ENCODE data around the gene SERPINB1. TPM values are rescaled to one million over a fixed set of nuclear protein-coding genes. Genes with fewer than 3 reads are reported as not detected.

SERPINB1 gene
- total RNA-seq, 2 donors from 2014 or later, result 135 to 173 TPM

- peak; percentile 66 for TF ChIP-seq CTCF (IDR thresholded peaks at IDR 0.05)
- H3K9ac ChIP-seq (ENCODE audit: low read depth in 2 of 2, low read length in 2 of 2), result no peak overlapping the region
- no peaks in the 10 kb centered on the region for H3K27me3 ChIP-seq
- intact Hi-C loops (cut with DNase I), result loop anchor here (5.0 kb wide), 2 partner anchors 51 to 121 kb away; partner anchors contain the start of gene SERPINB1
- H3K4me3 ChIP-seq, result no peak overlapping the region
- peak; percentile 79 for DNase-seq
- H3K36me3 ChIP-seq, result no peaks in the 10 kb centered on the region
- H3K9me3 ChIP-seq, result no peaks in the 10 kb centered on the region
- peak overlapping the region; percentile 37 for H3K27ac ChIP-seq
- H3K4me1 ChIP-seq, result no peaks in the 10 kb centered on the region
Observed at GRCh38 chr6:2790588-2791449, 50.8 kb downstream of the SERPINB1 start.

- Histone ChIP-seq H3K36me3 (no peaks in the 10 kb centered on the region), H3K27me3 (no peaks in the 10 kb centered on the region), H3K9me3 (no peaks in the 10 kb centered on the region), H3K27ac (no peak overlapping the region), H3K4me3 (no peak overlapping the region), H3K9ac (ENCODE audit: low read depth in 2 of 2, low read length in 2 of 2) (no peak overlapping the region), H3K4me1 (no peaks in the 10 kb centered on the region)
- DNase-seq, result no peak
- intact Hi-C loops (cut with DNase I), result loop anchor here (5.0 kb wide), 1 partner anchor 146 kb away; no protein-coding TSS in a partner anchor
- TF ChIP-seq CTCF (IDR thresholded peaks at IDR 0.05), result no peak
Observed at GRCh38 chr6:2786269-2786668, 55.4 kb downstream of the SERPINB1 start.

- DNase-seq, result no peak
- no peak overlapping the region for H3K4me3 ChIP-seq
- no peaks in the 10 kb centered on the region for H3K27me3 ChIP-seq
- TF ChIP-seq CTCF (IDR thresholded peaks at IDR 0.05), result no peak
- intact Hi-C loops (cut with DNase I), result loop anchor here (5.0 kb wide), 1 partner anchor 147 kb away; no protein-coding TSS in a partner anchor
- H3K27ac ChIP-seq, result no peak overlapping the region
- H3K9me3 ChIP-seq, result no peaks in the 10 kb centered on the region
- no peaks in the 10 kb centered on the region for H3K4me1 ChIP-seq
- no peak overlapping the region for H3K9ac ChIP-seq (ENCODE audit: low read depth in 2 of 2, low read length in 2 of 2)
- no peaks in the 10 kb centered on the region for H3K36me3 ChIP-seq
Observed at GRCh38 chr6:2784930-2785329, 56.7 kb downstream of the SERPINB1 start.

GRCh38 chr6:2784061-2784460, 57.6 kb downstream of the SERPINB1 start:
- H3K9ac ChIP-seq (ENCODE audit: low read depth in 2 of 2, low read length in 2 of 2), result no peak overlapping the region
- no peak for TF ChIP-seq CTCF (IDR thresholded peaks at IDR 0.05)
- no peak for DNase-seq
- intact Hi-C loops (cut with DNase I), result no loop called here
- H3K36me3 ChIP-seq, result no peaks in the 10 kb centered on the region
- H3K4me3 ChIP-seq, result no peak overlapping the region
- peak overlapping the region; percentile 53 for H3K27ac ChIP-seq
- H3K4me1 ChIP-seq, result no peaks in the 10 kb centered on the region
- no peaks in the 10 kb centered on the region for H3K9me3 ChIP-seq
- no peaks in the 10 kb centered on the region for H3K27me3 ChIP-seq

GRCh38 chr6:2783188-2783963, 58.3 kb downstream of the SERPINB1 start:
- H3K27me3 ChIP-seq, result no peaks in the 10 kb centered on the region
- H3K27ac ChIP-seq, result peak overlapping the region; percentile 53
- H3K4me1 ChIP-seq, result no peaks in the 10 kb centered on the region
- intact Hi-C loops (cut with DNase I), result no loop called here
- H3K9me3 ChIP-seq, result no peaks in the 10 kb centered on the region
- DNase-seq, result peak; percentile 53
- H3K9ac ChIP-seq (ENCODE audit: low read depth in 2 of 2, low read length in 2 of 2), result no peak overlapping the region
- H3K4me3 ChIP-seq, result no peak overlapping the region
- peak; percentile 23 for TF ChIP-seq CTCF (IDR thresholded peaks at IDR 0.05)
- no peaks in the 10 kb centered on the region for H3K36me3 ChIP-seq
